Retinal pigment epithelial cell (primary cell): Measurements from ENCODE around the gene MSS51.

Experiments used
- DNase-seq: peaks from one replicate; pipeline ENCODE4 v3.0.0-alpha.2; 2010; ENCODE audit warnings: low read depth
- H3K4me3 ChIP-seq: 2 replicates; pipeline ENCODE4 v1.5.1; 2011; ENCODE audit warnings: mild to moderate bottlenecking, low read length, control low read depth, moderate library complexity
- CTCF ChIP-seq: conservative IDR thresholded peaks from 2 replicates; pipeline ENCODE4 v1.5.1; 2011; ENCODE audit warnings: low read depth, low read length, control low read depth, inconsistent platforms

The MSS51 gene

GRCh38 chr10:73388228-73388627, 45.1 kb downstream of the MSS51 start:
- TF ChIP-seq CTCF, result no peak
- no peak overlapping the region for H3K4me3 ChIP-seq
- no peak for DNase-seq

GRCh38 chr10:73386583-73386982, 46.8 kb downstream of the MSS51 start:
- no peak for TF ChIP-seq CTCF
- no peak overlapping the region for H3K4me3 ChIP-seq
- DNase-seq, result no peak

GRCh38 chr10:73379064-73379748, 54.2 kb downstream of the MSS51 start:
- DNase-seq, result no peak
- H3K4me3 ChIP-seq, result no peak overlapping the region
- no peak for TF ChIP-seq CTCF

- TF ChIP-seq CTCF, result no peak
Measured at GRCh38 chr10:73376679-73377078, 56.7 kb downstream of the MSS51 start.

More at GRCh38 chr10:73376679-73377078, 56.7 kb downstream of the MSS51 start:
- no peak for DNase-seq
- H3K4me3 ChIP-seq, result no peak overlapping the region
